K562 (cell line): ENCODE measurements around the gene KCNMB1. TPM values are rescaled to one million over a fixed set of nuclear protein-coding genes. Genes with fewer than 3 reads are reported as not detected.

Experiments used
- ATAC-seq: fragments of 200-7000 bp; cut with Tn5 transposase; 3 replicates; pipeline ENCODE4 v1.9.1; 2020; ENCODE audit warnings: moderate library complexity
- BruUV-seq: library from RNA; stranded (reverse); fragments of 400-500 nt; replicated peaks from 2 replicates; lab custom pipeline; 2021; lab: Mats Ljungman, UMichigan
- CTCF ChIA-PET: fragments of 300-600 bp; formaldehyde crosslinking; extraction: SDS; loops from one replicate; lab custom pipeline; 2021; ENCODE audit warnings: low intra/inter-chr PET ratio; lab: Yijun Ruan, JAX
- POLR2A ChIA-PET: fragments of 300-600, 350-650 bp; sonication (Branson Sonifier 250); formaldehyde crosslinking; extraction: SDS; loops from one replicate; lab custom pipeline; 2021; ENCODE audit warnings: antibody characterized with exemption, inconsistent platforms; lab: Yijun Ruan, JAX
- DNase-seq, 4 experiments: peaks; one replicate each; pipeline versions ENCODE4 v3.0.0 to v3.0.0-alpha.2; 2011 to 2018; ENCODE audit warnings: low spot score in 3 of 4, mixed read lengths in 3 of 4; ENCODE audit errors: extremely low read depth in 1 of 4
- FAIRE-seq: peaks from 2 replicates; lab custom pipeline; 2011; peaks lifted over from hg19 to GRCh38; lab: Jason Lieb, UNC
- H2AFZ ChIP-seq: 2 replicates; pipeline ENCODE4 v1.6.0; 2011; ENCODE audit warnings: low read depth, low read length, control low read depth, inconsistent platforms
- H3K27ac ChIP-seq: fragments of 200-600 bp; 3 replicates; pipeline ENCODE4 v1.8.0; 2011; ENCODE audit warnings: low read depth, mild to moderate bottlenecking, control low read depth, inconsistent platforms, low read length, moderate library complexity, mixed read lengths; ENCODE audit errors: extremely low read depth
- H3K27me3 ChIP-seq, 2 experiments: fragments of 300-600 bp in 1 of 2; 2 replicates in 1 of 2; 3 replicates in 1 of 2; pipeline versions ENCODE4 v1.6.0 to v1.8.0; 2011; ENCODE audit warnings: inconsistent platforms in 2 of 2, low read length in 2 of 2, mild to moderate bottlenecking in 1 of 2, mixed read lengths in 1 of 2, moderate library complexity in 1 of 2; ENCODE audit not compliant: control insufficient read depth in 2 of 2, insufficient read depth in 2 of 2
- H3K36me3 ChIP-seq: fragments of 300-600 bp; 3 replicates; pipeline ENCODE4 v1.8.0; 2011; ENCODE audit warnings: mild to moderate bottlenecking, low read length, inconsistent platforms; ENCODE audit not compliant: control insufficient read depth, insufficient read depth
- H3K4me1 ChIP-seq, 2 experiments: fragments of 200-600 bp in 1 of 2; replicated peaks in 1 of 2; 2 replicates in 1 of 2; 3 replicates in 1 of 2; pipeline versions ENCODE4 v1.5.1 to v1.8.0; 2011; ENCODE audit warnings: inconsistent platforms in 2 of 2, low read length in 2 of 2, mild to moderate bottlenecking in 1 of 2, mixed read lengths in 1 of 2, moderate library complexity in 1 of 2; ENCODE audit not compliant: control insufficient read depth in 2 of 2, insufficient read depth in 2 of 2
- H3K4me2 ChIP-seq: 2 replicates; pipeline ENCODE4 v1.6.1; 2011; ENCODE audit warnings: low read length, control low read depth, inconsistent platforms, mixed read lengths; ENCODE audit not compliant: insufficient read depth
- H3K4me3 ChIP-seq: fragments of 200-600 bp; sonication (generic), shearing (Covaris generic); 2 replicates; pipeline ENCODE4 v1.5.1; 2016; ENCODE audit warnings: control low read depth, inconsistent platforms
- H3K79me2 ChIP-seq: fragments of 200-600 bp; 3 replicates; pipeline ENCODE4 v1.8.0; 2011; ENCODE audit warnings: low read length, inconsistent platforms; ENCODE audit not compliant: control insufficient read depth, insufficient read depth
- H3K9ac ChIP-seq, 2 experiments: 2 replicates each; pipeline versions ENCODE4 v1.6.0 to v1.6.1; 2011; ENCODE audit warnings: low read depth in 2 of 2, low read length in 2 of 2, control low read depth in 1 of 2, inconsistent platforms in 1 of 2, mild to moderate bottlenecking in 1 of 2, mixed read lengths in 1 of 2; ENCODE audit not compliant: insufficient read depth in 1 of 2
- H3K9me1 ChIP-seq: one replicate; pipeline ENCODE4 v1.6.0; 2011; ENCODE audit warnings: inconsistent platforms, mild to moderate bottlenecking, low read length, moderate library complexity; ENCODE audit not compliant: control insufficient read depth, insufficient read depth
- H3K9me3 ChIP-seq: replicated peaks from 2 replicates; pipeline ENCODE4 v1.5.1; 2011; ENCODE audit warnings: low read depth, low read length, inconsistent platforms; ENCODE audit not compliant: control insufficient read depth, insufficient read depth
- H4K20me1 ChIP-seq: replicated peaks from 2 replicates; pipeline ENCODE4 v1.6.1; 2011; ENCODE audit warnings: low read length, inconsistent platforms, mixed read lengths; ENCODE audit not compliant: control insufficient read depth, insufficient read depth
- BACH1 ChIP-seq: fragments of 200-800 bp; sonication (Bioruptor generic); IDR thresholded peaks from 2 replicates; pipeline ENCODE4 v1.6.1; 2016; ENCODE audit warnings: missing genetic modification characterization, missing compliant biosample characterization
- CSDE1 ChIP-seq, 2 experiments: fragments of 450-650 bp; IDR thresholded peaks; 2 replicates each; pipeline ENCODE4 v1.6.1; 2016; ENCODE audit warnings: mild to moderate bottlenecking in 1 of 2
- ELK3 ChIP-seq: fragments of 450-650 bp; formaldehyde crosslinking; IDR thresholded peaks from 2 replicates; pipeline ENCODE4 v1.4.0; 2020; ENCODE audit warnings: mild to moderate bottlenecking
- ILK ChIP-seq: fragments of 450-650 bp; IDR thresholded peaks from 2 replicates; pipeline ENCODE4 v1.6.1; 2016; ENCODE audit warnings: missing genetic modification characterization, low read depth, mild to moderate bottlenecking, missing compliant biosample characterization, moderate library complexity, borderline replicate concordance
- OTX1 ChIP-seq: fragments of 450-650 bp; formaldehyde crosslinking; IDR thresholded peaks from 2 replicates; pipeline ENCODE4 v1.4.0; 2022; ENCODE audit warnings: mild to moderate bottlenecking
- XRCC4 ChIP-seq: IDR thresholded peaks from one replicate; pipeline ENCODE4 v1.6.1; 2011; ENCODE audit not compliant: insufficient read depth, insufficient read length; ENCODE audit errors: extremely low read depth
- ZFP36 ChIP-seq: fragments of 150-350 bp; IDR thresholded peaks from 2 replicates; pipeline ENCODE4 v1.6.1; 2018; ENCODE audit warnings: low read length, low read depth; ENCODE audit not compliant: partially characterized antibody
- ZNF668 ChIP-seq: fragments of 250-450 bp; sonication (Bioruptor Pico); IDR thresholded peaks from 2 replicates; pipeline ENCODE4 v1.8.0; 2022; ENCODE audit warnings: mild to moderate bottlenecking, inconsistent platforms
- ZNF778 ChIP-seq: fragments of 450-650 bp; formaldehyde crosslinking; IDR thresholded peaks from 2 replicates; pipeline ENCODE4 v1.4.0; 2020; ENCODE audit warnings: mild to moderate bottlenecking, moderate library complexity
- WGBS: fragments of 100-300 bp; shearing (Covaris generic); methylation state at CpG from one replicate; pipeline ENCODE4 v1.1.6; 2016; ENCODE audit warnings: low coverage, mixed read lengths; ENCODE audit not compliant: insufficient coverage; ENCODE audit errors: missing lambda C conversion rate; 5-methylcytosine and 5-hydroxymethylcytosine counted together
- in situ Hi-C: fragments of 300-500 bp; cut with MboI; formaldehyde crosslinking; loops from 4 replicates; pipeline ENCODE4 v1.15.0; 2018; ENCODE audit warnings: inconsistent platforms, mixed read lengths
- intact Hi-C: fragments of 100-400 bp; cut with micrococcal nuclease; formaldehyde crosslinking; loops from 2 replicates; pipeline ENCODE4 v1.14.2; 2022
- polyA plus RNA-seq, 8 experiments: library from polyadenylated mRNA; depleted of rRNA in 4 of 8; stranded (reverse) in 5 of 8; unstranded in 3 of 8; fragments of >200 nt; fragmentation: Nextera tagmentation in 2 of 8; fragmentation: Illumina TruSeq in 1 of 8; extraction: Ambion mirVana in 2 of 8; extraction: Trizol in 1 of 8; gene quantifications; 2 replicates each; pipeline versions ENCODE4 v1.2.1 to v1.2.3, GENCODE V29; 2011 to 2014; ENCODE audit warnings: inconsistent platforms in 1 of 8, missing spikeins in 1 of 8
- total RNA-seq, 7 experiments: library from RNA; depleted of rRNA in 6 of 7; stranded (reverse); fragments of >200 nt in 6 of 7; fragmentation: Illumina TruSeq in 2 of 7; extraction: Trizol in 2 of 7; gene quantifications; 2 replicates each; pipeline versions ENCODE4 v1.2.1 to v1.2.3, GENCODE V29; 2011 to 2021; ENCODE audit warnings: low replicate concordance in 1 of 7

The KCNMB1 gene
- total and polyA plus RNA-seq, 9 of the 15 experiments (the other 6 are each of a cell fraction or from before 2014, with no cell fraction given), result not detected

- no peak for DNase-seq
Observed at GRCh38 chr5:170408877-170409660, 19.9 kb upstream of the KCNMB1 start.

More at GRCh38 chr5:170408877-170409660, 19.9 kb upstream of the KCNMB1 start:
- WGBS, result 0% methylated on average over 6 of the region's 7 CpGs
- Histone ChIP-seq H3K9me3 (no peaks in the 10 kb centered on the region; the same call in 1 of the 2 replicates), H3K36me3 (no peaks in the 10 kb centered on the region), H3K9ac (no peak overlapping the region), H3K4me1 (no peaks in the 10 kb centered on the region), H3K79me2 (no peaks in the 10 kb centered on the region), H3K27me3 (peaks cover 0 to 12% of the 10 kb centered on the region in 2 experiments; a peak in 1 of 5 replicates), H3K4me2 (no peak overlapping the region), H2AFZ (no peak overlapping the region), H3K27ac (no peak overlapping the region), H3K9me1 (no peaks in the 10 kb centered on the region), H4K20me1 (no peaks in the 10 kb centered on the region), H3K4me3 (no peak overlapping the region)
- intact Hi-C loops (no loop called here), in situ Hi-C loops (no loop called here)
- TF ChIP-seq ZNF778 (CRISPR knock-in tag) (no peak), ILK (tag) (no peak), XRCC4 (no peak), ZFP36 (no peak), CSDE1 (IDR thresholded peaks at IDR 0.05) (no peak), ZNF668 (CRISPR knock-in tag) (no peak), OTX1 (CRISPR knock-in tag) (no peak), BACH1 (tag) (no peak), ELK3 (CRISPR knock-in tag) (no peak)
- POLR2A ChIA-PET, result no interaction called here
- BruUV-seq, result no TSS peak
- FAIRE-seq (no peak), ATAC-seq (no peak; the same call in 2 of the 3 replicates)
- CTCF ChIA-PET, result no interaction called here
